NCI-H2029 treated with DMSO at 0.1 percent for 48 hours (cell line): ENCODE measurements around the gene ASIC5.
"Not testable (repeated sequence)": the region's sequence is repeated elsewhere in the genome, so short reads cannot be mapped to it uniquely, and the experiment has no call there.

Experiments
- DNase-seq: peaks from one replicate; lab custom pipeline; 2025; lab: John Stamatoyannopoulos, UW

ASIC5 gene

GRCh38 chr4:155799794-155800123 is 66.3 kb downstream of the ASIC5 start:
- DNase-seq, result no peak

GRCh38 chr4:155799116-155799793 is 66.8 kb downstream of the ASIC5 start:
- DNase-seq, result no peak

- not testable (repeated sequence) for DNase-seq
Observed at GRCh38 chr4:155797581-155797980, 68.5 kb downstream of the ASIC5 start.

GRCh38 chr4:155795991-155796390 is 70.1 kb downstream of the ASIC5 start:
- no peak for DNase-seq

GRCh38 chr4:155794589-155795236 is 71.4 kb downstream of the ASIC5 start:
- DNase-seq, result no peak

- DNase-seq, result no peak
Observed at GRCh38 chr4:155789982-155790381, 76.1 kb downstream of the ASIC5 start.

GRCh38 chr4:155789391-155789790 is 76.7 kb downstream of the ASIC5 start:
- DNase-seq, result no peak

GRCh38 chr4:155787113-155787710 is 78.9 kb downstream of the ASIC5 start:
- peak; percentile 37 for DNase-seq

GRCh38 chr4:155785828-155786227 is 80.2 kb downstream of the ASIC5 start:
- DNase-seq, result no peak

- DNase-seq, result no peak
Observed at GRCh38 chr4:155784637-155785036, 81.4 kb downstream of the ASIC5 start.

GRCh38 chr4:155781249-155781831 is 84.7 kb downstream of the ASIC5 start:
- no peak for DNase-seq

GRCh38 chr4:155780775-155781174 is 85.3 kb downstream of the ASIC5 start:
- no peak for DNase-seq
